ENCODE data around the gene PIGO. TPM values are rescaled to one million over a fixed set of nuclear protein-coding genes. Genes with fewer than 3 reads are reported as not detected.

Gene PIGO
- total RNA-seq, 2 donors from 2014 or later: 25.6 to 27.9 TPM

- peak; percentile 99 to 100 for ATAC-seq (replicated peaks in 1 of 2)
- Mint-ChIP-seq H3K36me3 (ENCODE audit: insufficient read depth in 2 of 2) (peaks cover 6 to 9% of the 10 kb centered on the region in 2 donors), H3K27me3 (ENCODE audit: low read depth) (no peaks in the 10 kb centered on the region), H3K4me3 (peak within 1 kb of the TSS; percentile 98 to 99), H3K27ac (peak within 1 kb of the TSS; percentile 73), H3K9me3 (no peaks in the 10 kb centered on the region), H3K4me1 (ENCODE audit: low read depth) (peaks cover 44% of the 10 kb centered on the region)
- peak; percentile 90 to 94 for DNase-seq
Measured at GRCh38 chr9:35102769-35103659, 6.6 kb upstream of the PIGO start, which contains the start of gene STOML2. TSS of gene STOML2 (minus strand) at chr9:35103131. CDS start at chr9:35103094, 37 bp downstream.

GRCh38 chr9:35102465-35102768 is 6.0 kb upstream of the PIGO start:
- H3K36me3 Mint-ChIP-seq (ENCODE audit: insufficient read depth in 2 of 2): peaks cover 6 to 9% of the 10 kb centered on the region in 2 donors
- peaks cover 50% of the 10 kb centered on the region for H3K4me1 Mint-ChIP-seq (ENCODE audit: low read depth)
- peak overlapping the region; percentile 98 to 99 for H3K4me3 Mint-ChIP-seq
- DNase-seq: peak in 1 of 2 donors; percentile 13
- peak overlapping the region; percentile 73 for H3K27ac Mint-ChIP-seq
- no peak for ATAC-seq (replicated peaks in 1 of 2)
- no peaks in the 10 kb centered on the region for H3K9me3 Mint-ChIP-seq
- no peaks in the 10 kb centered on the region for H3K27me3 Mint-ChIP-seq (ENCODE audit: low read depth)

DNA sequence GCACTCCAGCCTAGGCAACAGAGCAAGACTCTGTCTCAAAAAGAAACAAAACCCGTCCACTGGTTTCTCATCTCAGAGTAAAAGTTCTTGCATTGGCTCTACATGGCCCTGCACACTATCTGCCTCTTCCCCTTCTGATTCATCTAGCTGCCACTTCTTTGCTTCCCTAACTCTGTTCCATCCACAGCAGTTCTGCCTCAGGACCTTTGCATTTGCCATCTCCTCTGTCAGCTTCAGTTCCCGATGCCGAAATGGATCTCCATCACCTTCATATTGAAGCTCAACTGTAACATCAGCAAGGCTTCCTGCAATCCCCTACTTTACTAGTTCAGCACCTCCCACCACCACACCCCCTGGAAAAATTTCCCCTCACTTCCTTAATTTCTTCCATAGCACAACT is 1.2 kb upstream of the PIGO start:
- ATAC-seq (replicated peaks in 1 of 2): no peak
- peaks cover 3 to 8% of the 10 kb centered on the region in 2 donors for H3K36me3 Mint-ChIP-seq (ENCODE audit: insufficient read depth in 2 of 2)
- H3K27me3 Mint-ChIP-seq (ENCODE audit: low read depth): no peaks in the 10 kb centered on the region
- H3K4me3 Mint-ChIP-seq: peak overlapping the region; percentile 31 to 44
- no peaks in the 10 kb centered on the region for H3K9me3 Mint-ChIP-seq
- peaks cover 68% of the 10 kb centered on the region for H3K4me1 Mint-ChIP-seq (ENCODE audit: low read depth)
- no peak for DNase-seq
- no peak overlapping the region for H3K27ac Mint-ChIP-seq

DNA sequence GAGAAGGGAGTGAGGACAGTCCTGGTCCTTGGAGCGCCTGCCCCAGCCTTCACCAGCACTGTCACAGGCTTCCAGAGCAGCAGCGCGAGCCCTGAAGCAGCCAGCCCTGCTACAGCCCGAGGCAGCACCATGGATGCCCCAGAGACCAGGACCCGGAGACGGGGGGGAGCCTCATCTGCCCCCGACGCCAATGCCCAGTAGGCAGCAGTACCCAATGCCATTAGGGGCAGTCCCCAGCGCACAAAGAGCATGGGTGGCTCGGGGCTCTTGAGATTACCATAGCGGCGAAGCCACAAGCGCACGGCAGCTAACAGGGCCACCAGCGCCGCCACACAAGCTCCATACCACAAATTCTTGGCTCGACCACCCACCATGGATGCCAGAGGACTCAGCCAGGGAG is 4.9 kb downstream of the PIGO start:
- H3K4me1 Mint-ChIP-seq (ENCODE audit: low read depth): peaks cover 25% of the 10 kb centered on the region
- H3K4me3 Mint-ChIP-seq: no peak overlapping the region
- DNase-seq: no peak
- H3K27ac Mint-ChIP-seq: no peak overlapping the region
- no peaks in the 10 kb centered on the region for H3K27me3 Mint-ChIP-seq (ENCODE audit: low read depth)
- no peaks in the 10 kb centered on the region for H3K9me3 Mint-ChIP-seq
- no peak for ATAC-seq (replicated peaks in 1 of 2)
- peaks cover 2 to 10% of the 10 kb centered on the region in 2 donors for H3K36me3 Mint-ChIP-seq (ENCODE audit: insufficient read depth in 2 of 2)

DNA sequence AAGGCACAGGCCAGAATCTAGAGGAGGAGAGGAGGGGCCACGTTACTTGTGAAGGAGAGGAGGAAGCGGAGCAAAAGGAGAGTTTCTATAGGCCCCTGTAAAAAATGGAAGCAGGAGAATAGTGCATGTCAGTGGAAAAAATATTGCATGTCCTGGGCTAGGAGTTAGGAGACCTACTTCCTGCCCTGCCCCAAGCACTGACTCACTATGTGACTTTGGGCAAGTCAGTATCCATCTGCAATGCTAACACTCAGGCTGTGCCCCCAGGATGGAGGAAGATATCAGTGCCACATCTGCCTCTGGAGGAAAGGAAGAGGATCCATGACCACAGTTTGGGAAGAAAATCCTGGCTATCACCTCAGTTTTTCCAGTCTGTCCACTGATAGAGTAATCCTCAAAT is 7.0 kb downstream of the PIGO start:
- H3K27ac Mint-ChIP-seq: no peak overlapping the region
- no peak overlapping the region for H3K4me3 Mint-ChIP-seq

DNA sequence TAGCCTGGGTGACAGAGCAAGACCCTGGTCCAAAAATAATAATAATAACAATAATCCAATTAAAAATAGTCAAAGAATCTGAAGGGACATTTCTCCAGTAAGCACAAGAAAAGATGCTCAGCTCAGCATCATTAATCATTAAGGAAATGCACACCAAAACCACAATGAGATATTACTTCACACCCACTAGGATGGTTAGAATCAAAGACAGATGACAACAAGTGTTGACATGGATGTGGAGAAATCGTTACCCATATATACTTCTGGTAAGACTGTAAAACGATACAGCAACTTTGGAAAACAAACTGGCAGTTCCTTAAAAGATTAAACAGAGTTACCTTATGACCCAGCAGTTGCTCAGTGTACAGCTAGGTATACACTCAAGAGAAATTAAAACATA is 11.3 kb downstream of the PIGO start:
- peaks cover 2 to 4% of the 10 kb centered on the region in 2 donors for H3K36me3 Mint-ChIP-seq (ENCODE audit: insufficient read depth in 2 of 2)
- no peak overlapping the region for H3K4me3 Mint-ChIP-seq
- H3K4me1 Mint-ChIP-seq (ENCODE audit: low read depth): peaks cover 3% of the 10 kb centered on the region
- H3K27ac Mint-ChIP-seq: no peak overlapping the region
- DNase-seq (no peak), ATAC-seq (replicated peaks in 1 of 2) (no peak)
- no peaks in the 10 kb centered on the region for H3K27me3 Mint-ChIP-seq (ENCODE audit: low read depth)
- H3K9me3 Mint-ChIP-seq: no peaks in the 10 kb centered on the region

More for the DNA sequence above, 7.0 kb downstream of the PIGO start:
- peaks cover 6% of the 10 kb centered on the region for H3K4me1 Mint-ChIP-seq (ENCODE audit: low read depth)
- H3K36me3 Mint-ChIP-seq (ENCODE audit: insufficient read depth in 2 of 2): peaks cover 2 to 7% of the 10 kb centered on the region in 2 donors
- ATAC-seq (replicated peaks in 1 of 2) (no peak), DNase-seq (no peak)
- H3K27me3 Mint-ChIP-seq (ENCODE audit: low read depth): no peaks in the 10 kb centered on the region
- no peaks in the 10 kb centered on the region for H3K9me3 Mint-ChIP-seq

DNA sequence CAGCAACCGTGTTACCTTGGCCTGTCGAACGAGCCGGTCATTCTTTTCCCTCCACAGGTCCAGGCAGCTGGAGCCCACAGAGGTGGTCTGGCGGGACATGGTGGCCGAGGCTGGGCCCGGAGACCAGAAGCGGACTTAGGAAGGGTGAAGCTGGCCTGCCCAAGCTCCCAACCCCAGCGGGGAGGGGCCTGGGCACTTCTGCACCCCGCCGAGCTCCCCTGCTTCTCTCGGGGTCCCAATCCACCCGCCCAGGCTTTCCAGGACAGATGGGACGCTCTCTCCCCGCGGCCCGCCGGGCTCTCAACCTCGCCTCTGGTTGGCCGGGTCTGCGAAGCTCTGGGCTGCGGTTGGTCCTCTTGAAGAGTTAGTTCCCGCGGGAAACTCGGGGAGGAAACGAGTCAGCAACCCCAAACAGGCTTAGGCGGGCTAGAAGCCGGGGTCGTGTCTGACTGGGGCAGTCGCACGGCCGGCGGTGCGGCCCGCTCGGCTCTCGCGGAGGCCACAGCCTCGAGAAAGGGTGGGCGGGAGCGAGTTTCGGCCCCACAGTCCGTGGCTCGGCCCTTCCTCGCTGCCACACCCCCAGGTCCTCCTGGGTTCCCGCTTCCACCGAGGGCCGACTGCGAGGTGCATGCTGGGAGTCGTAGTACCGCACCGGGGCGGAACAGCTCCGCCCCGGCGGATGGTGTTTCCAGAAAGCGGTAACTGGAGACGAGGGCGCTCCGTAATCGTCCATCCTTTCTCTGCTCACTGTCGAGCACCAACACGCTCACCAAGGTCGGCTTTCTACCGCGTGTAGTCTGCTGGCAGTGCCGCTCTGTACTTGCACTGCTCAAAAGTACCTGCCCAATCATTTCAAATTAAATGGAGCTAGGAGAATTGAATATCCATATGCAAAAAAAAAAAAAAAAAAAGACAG is 16.7 kb downstream of the PIGO start, which contains the start of gene FANCG:
FANCG (minus strand) TSS at position 517 of the 916 bp plus-strand sequence; CDS start at position 99, 418 bp downstream.
- DNase-seq: peak; percentile 89 to 90
- ATAC-seq (replicated peaks in 1 of 2): peak; percentile 93 to 96
- H3K9me3 Mint-ChIP-seq: no peaks in the 10 kb centered on the region

GRCh38 chr9:35079041-35079425 is 17.4 kb downstream of the PIGO start:
- Mint-ChIP-seq H3K27ac (no peak overlapping the region), H3K4me1 (ENCODE audit: low read depth) (peaks cover 41% of the 10 kb centered on the region), H3K36me3 (ENCODE audit: insufficient read depth in 2 of 2) (peaks cover 2 to 10% of the 10 kb centered on the region in 2 donors), H3K4me3 (peak overlapping the region; percentile 99 to 100), H3K27me3 (ENCODE audit: low read depth) (no peaks in the 10 kb centered on the region), H3K9me3 (no peaks in the 10 kb centered on the region)
- ATAC-seq (replicated peaks in 1 of 2) (no peak), DNase-seq (no peak)

More for the DNA sequence above, 16.7 kb downstream of the PIGO start, which contains the start of gene FANCG:
- Mint-ChIP-seq H3K4me1 (ENCODE audit: low read depth) (peaks cover 34% of the 10 kb centered on the region), H3K36me3 (ENCODE audit: insufficient read depth in 2 of 2) (peaks cover 2 to 8% of the 10 kb centered on the region in 2 donors), H3K4me3 (peak within 1 kb of the TSS; percentile 99 to 100), H3K27me3 (ENCODE audit: low read depth) (no peaks in the 10 kb centered on the region), H3K27ac (peak within 1 kb of the TSS; percentile 99)

DNA sequence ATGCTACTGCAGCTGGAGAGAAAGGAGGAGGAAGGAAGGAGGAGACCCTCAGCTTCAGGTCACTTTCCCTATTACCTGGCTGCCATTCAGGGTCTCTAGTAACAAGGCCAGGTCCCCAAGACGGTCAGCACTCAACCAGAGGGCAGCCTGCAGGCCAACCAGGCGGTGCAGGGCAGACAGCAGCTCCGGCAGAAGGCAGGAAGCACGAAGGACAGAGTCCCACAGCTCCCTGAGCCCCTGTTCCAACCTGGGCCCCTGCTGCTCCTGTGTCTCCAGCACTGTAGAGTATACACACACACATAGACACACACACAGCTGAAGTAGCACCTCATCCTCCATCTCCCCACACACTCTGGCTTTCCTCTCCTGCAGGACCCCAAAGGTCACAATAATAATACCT is 18.3 kb downstream of the PIGO start:
- Mint-ChIP-seq H3K27ac (peak overlapping the region; percentile 41), H3K27me3 (ENCODE audit: low read depth) (no peaks in the 10 kb centered on the region), H3K36me3 (ENCODE audit: insufficient read depth in 2 of 2) (peaks cover 2 to 16% of the 10 kb centered on the region in 2 donors)

DNA sequence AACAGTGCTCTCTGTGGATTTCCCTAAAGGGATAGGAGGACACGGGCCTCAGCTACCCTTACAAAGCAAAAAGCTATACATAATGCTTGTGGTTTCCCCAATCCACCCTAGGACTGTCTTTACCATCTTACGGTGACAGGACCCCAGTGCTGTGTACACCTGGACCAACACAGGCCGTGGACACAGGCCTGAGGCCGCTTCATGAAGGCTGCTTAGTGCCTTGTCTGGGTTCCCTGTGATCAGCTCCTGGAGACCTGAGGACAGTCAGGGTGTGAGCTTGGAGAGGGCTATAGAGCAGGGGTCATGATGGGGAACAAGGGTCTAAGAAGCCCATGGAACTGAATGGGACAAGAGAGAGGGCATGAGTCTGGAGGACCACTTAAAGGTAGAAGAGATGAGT is 19.5 kb downstream of the PIGO start:
- H3K27ac Mint-ChIP-seq: no peak overlapping the region
- peak overlapping the region in 1 of 2 donors; percentile 100 for H3K4me3 Mint-ChIP-seq
- no peaks in the 10 kb centered on the region for H3K9me3 Mint-ChIP-seq
- peaks cover 2 to 17% of the 10 kb centered on the region in 2 donors for H3K36me3 Mint-ChIP-seq (ENCODE audit: insufficient read depth in 2 of 2)
- ATAC-seq (replicated peaks in 1 of 2) (no peak), DNase-seq (no peak)
- H3K4me1 Mint-ChIP-seq (ENCODE audit: low read depth): peaks cover 56% of the 10 kb centered on the region
- no peaks in the 10 kb centered on the region for H3K27me3 Mint-ChIP-seq (ENCODE audit: low read depth)

More for the DNA sequence above, 18.3 kb downstream of the PIGO start:
- Mint-ChIP-seq H3K9me3 (no peaks in the 10 kb centered on the region), H3K4me3 (peak overlapping the region; percentile 99 to 100), H3K4me1 (ENCODE audit: low read depth) (peaks cover 51% of the 10 kb centered on the region)
- ATAC-seq (replicated peaks in 1 of 2) (no peak), DNase-seq (no peak)

GRCh38 chr9:35075358-35075757 is 21.0 kb downstream of the PIGO start:
- peaks cover 67% of the 10 kb centered on the region for H3K4me1 Mint-ChIP-seq (ENCODE audit: low read depth)
- H3K4me3 Mint-ChIP-seq: no peak overlapping the region
- no peaks in the 10 kb centered on the region for H3K27me3 Mint-ChIP-seq (ENCODE audit: low read depth)
- ATAC-seq (replicated peaks in 1 of 2) (no peak), DNase-seq (no peak)
- H3K36me3 Mint-ChIP-seq (ENCODE audit: insufficient read depth in 2 of 2): peaks cover 5 to 28% of the 10 kb centered on the region in 2 donors
- no peak overlapping the region for H3K27ac Mint-ChIP-seq
- H3K9me3 Mint-ChIP-seq: no peaks in the 10 kb centered on the region

GRCh38 chr9:35074791-35075190 is 21.6 kb downstream of the PIGO start:
- no peaks in the 10 kb centered on the region for H3K27me3 Mint-ChIP-seq (ENCODE audit: low read depth)
- H3K4me1 Mint-ChIP-seq (ENCODE audit: low read depth): peaks cover 67% of the 10 kb centered on the region
- no peaks in the 10 kb centered on the region for H3K9me3 Mint-ChIP-seq
- no peak for ATAC-seq (replicated peaks in 1 of 2)
- no peak overlapping the region for H3K4me3 Mint-ChIP-seq
- no peak overlapping the region for H3K27ac Mint-ChIP-seq
- no peak for DNase-seq
- H3K36me3 Mint-ChIP-seq (ENCODE audit: insufficient read depth in 2 of 2): peaks cover 5 to 28% of the 10 kb centered on the region in 2 donors

GRCh38 chr9:35074141-35074540 is 22.2 kb downstream of the PIGO start:
- Mint-ChIP-seq H3K27ac (no peak overlapping the region), H3K4me1 (ENCODE audit: low read depth) (peaks cover 74% of the 10 kb centered on the region), H3K36me3 (ENCODE audit: insufficient read depth in 2 of 2) (peaks cover 5 to 31% of the 10 kb centered on the region in 2 donors), H3K27me3 (ENCODE audit: low read depth) (no peaks in the 10 kb centered on the region), H3K9me3 (no peaks in the 10 kb centered on the region), H3K4me3 (no peak overlapping the region)
- no peak for DNase-seq
- no peak for ATAC-seq (replicated peaks in 1 of 2)
